ENCODE measurements around the gene TMEM115.
A peak's percentile ranks its signal among the peaks of the same experiment; 100 is the strongest.

TMEM115 gene

GRCh38 chr3:50358911-50359759, at the start of gene TMEM115:
TSS of gene TMEM115 (minus strand) at chr3:50359521. CDS start at chr3:50359063, 458 bp downstream.
- DNase-seq, result peak; percentile 85 to 92 (median 88)

GRCh38 chr3:50408443-50408944, 49.2 kb upstream of the TMEM115 start:
- no peak for DNase-seq

- DNase-seq, result no peak
Measured at GRCh38 chr3:50406487-50406886, 47.2 kb upstream of the TMEM115 start.

GRCh38 chr3:50405249-50405648, 45.9 kb upstream of the TMEM115 start:
- no peak for DNase-seq

GRCh38 chr3:50401978-50402595, 42.8 kb upstream of the TMEM115 start:
- no peak for DNase-seq

- DNase-seq, result no peak
Measured at GRCh38 chr3:50396502-50396901, 37.2 kb upstream of the TMEM115 start.

- DNase-seq, result no peak
Measured at GRCh38 chr3:50395070-50395860, 35.9 kb upstream of the TMEM115 start.

- DNase-seq, result no peak
Measured at GRCh38 chr3:50393061-50393460, 33.7 kb upstream of the TMEM115 start.

- DNase-seq, result no peak
Measured at GRCh38 chr3:50392101-50392715, 32.9 kb upstream of the TMEM115 start.

GRCh38 chr3:50390508-50391224, 31.3 kb upstream of the TMEM115 start:
- DNase-seq, result no peak

GRCh38 chr3:50389414-50389767, 30.1 kb upstream of the TMEM115 start:
- DNase-seq, result no peak

GRCh38 chr3:50388720-50389413, 29.5 kb upstream of the TMEM115 start:
- DNase-seq, result no peak

- DNase-seq, result no peak
Measured at GRCh38 chr3:50388016-50388719, 28.8 kb upstream of the TMEM115 start.

- no peak for DNase-seq
Measured at GRCh38 chr3:50385754-50386153, 26.4 kb upstream of the TMEM115 start.

GRCh38 chr3:50383750-50384149, 24.4 kb upstream of the TMEM115 start:
- DNase-seq, result no peak

GRCh38 chr3:50382722-50383121, 23.4 kb upstream of the TMEM115 start:
- DNase-seq, result no peak

- DNase-seq, result no peak
Measured at GRCh38 chr3:50381383-50381782, 22.1 kb upstream of the TMEM115 start.

GRCh38 chr3:50380405-50381085, 21.2 kb upstream of the TMEM115 start:
- no peak for DNase-seq

- no peak for DNase-seq
Measured at GRCh38 chr3:50378757-50379156, 19.4 kb upstream of the TMEM115 start.

GRCh38 chr3:50378024-50378423, 18.7 kb upstream of the TMEM115 start:
- no peak for DNase-seq
